HG02610 (cell line): ENCODE results near the gene PPME1.

Source experiments
- ATAC-seq: cut with Tn5 transposase; IDR thresholded peaks from one replicate; pipeline ENCODE4 v1.9.1; 2021; ENCODE audit warnings: mild to moderate bottlenecking, moderate library complexity; ENCODE audit not compliant: unreplicated experiment

Gene PPME1

GRCh38 chr11:74278103-74278502 is 107.0 kb downstream of the PPME1 start:
- ATAC-seq, result no peak

GRCh38 chr11:74278721-74279161 is 107.7 kb downstream of the PPME1 start:
- no peak for ATAC-seq

- no peak for ATAC-seq
Measured at GRCh38 chr11:74279256-74279655, 108.2 kb downstream of the PPME1 start.

- ATAC-seq, result no peak
Measured at GRCh38 chr11:74280494-74280893, 109.4 kb downstream of the PPME1 start.

DNA sequence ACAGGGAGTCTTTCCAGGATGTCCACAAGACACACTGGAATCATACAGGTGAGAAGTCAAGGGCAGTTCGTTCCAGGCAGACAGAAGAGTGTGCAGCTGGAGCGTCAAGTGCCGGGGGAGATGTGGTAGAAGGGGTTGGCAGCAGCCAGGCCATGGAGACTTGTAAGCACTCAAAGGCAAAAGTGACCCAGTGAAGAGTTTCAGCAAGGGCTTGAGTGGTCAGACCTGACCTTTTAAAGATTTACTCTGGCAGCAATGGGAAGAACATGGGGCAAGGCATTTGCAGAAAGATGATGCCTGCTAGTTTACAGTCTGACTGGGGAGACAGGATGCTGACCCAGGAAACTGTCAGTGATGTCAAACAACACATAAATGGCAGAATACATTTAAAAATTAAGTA is 111.3 kb downstream of the PPME1 start:
- ATAC-seq, result no peak

- no peak for ATAC-seq
Measured at GRCh38 chr11:74282914-74283371, 111.9 kb downstream of the PPME1 start.

- ATAC-seq, result no peak
Measured at GRCh38 chr11:74283580-74284180, 112.6 kb downstream of the PPME1 start.

DNA sequence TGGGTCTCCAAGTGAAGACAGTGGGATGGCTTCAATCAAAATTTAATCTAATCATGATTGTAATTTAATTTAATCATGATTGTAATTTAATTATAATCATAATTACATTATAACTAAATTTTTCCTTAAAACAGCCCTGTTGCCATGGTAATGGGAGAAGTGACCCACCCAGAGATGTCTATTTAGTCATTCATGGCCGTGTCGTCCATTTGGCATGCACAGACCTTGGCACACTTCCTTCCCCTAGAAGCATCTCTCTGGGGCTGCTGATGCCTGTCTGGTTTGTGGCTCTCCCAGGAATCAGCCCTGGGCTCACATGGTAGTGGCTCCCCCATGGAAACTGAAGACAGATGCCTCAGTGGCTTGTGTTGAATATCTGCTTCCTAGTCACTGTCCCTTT is 113.4 kb downstream of the PPME1 start:
- no peak for ATAC-seq

- no peak for ATAC-seq
Measured at GRCh38 chr11:74288161-74288560, 117.1 kb downstream of the PPME1 start.

- ATAC-seq, result no peak
Measured at GRCh38 chr11:74288911-74289310, 117.8 kb downstream of the PPME1 start.

DNA sequence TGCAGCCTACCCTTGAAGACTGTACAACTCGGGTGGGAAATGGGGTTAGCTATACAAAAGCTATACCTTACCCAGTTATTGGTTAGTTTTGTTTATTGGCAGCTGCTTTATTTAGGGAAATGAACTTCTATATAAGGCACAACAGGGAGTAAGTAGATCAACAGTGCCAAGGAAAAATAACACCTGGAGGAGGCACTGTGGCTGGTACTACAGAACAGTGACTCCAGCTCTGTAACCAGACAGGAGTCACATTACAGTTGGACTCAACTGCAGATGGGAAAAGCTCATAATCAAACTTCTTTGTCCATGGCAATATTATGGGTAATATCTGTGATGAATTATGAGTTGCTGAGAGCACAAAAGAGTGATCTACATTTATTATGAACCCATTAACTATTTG is 126.4 kb downstream of the PPME1 start:
- no peak for ATAC-seq

DNA sequence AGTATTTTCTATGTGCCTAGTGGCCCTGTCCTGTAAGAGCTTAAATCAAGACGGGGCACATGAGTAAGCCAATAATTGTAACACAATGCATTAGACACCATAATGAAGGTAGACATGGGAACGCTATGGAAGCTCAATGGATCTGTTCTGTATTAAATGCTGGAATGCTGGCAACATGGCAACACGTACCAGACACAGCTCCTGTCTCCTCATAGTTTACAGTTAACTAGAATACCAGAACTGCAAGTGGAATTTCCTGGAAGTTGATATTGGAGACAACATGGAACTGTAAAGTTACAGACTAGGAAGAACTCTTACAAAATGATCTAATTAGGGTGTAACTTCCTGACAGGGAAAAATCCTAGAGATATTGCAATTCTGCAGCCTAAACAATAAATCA is 127.9 kb downstream of the PPME1 start:
- ATAC-seq, result no peak
